Inferior parietal cortex (tissue), 1 donor: ENCODE data around the gene CCHCR1.

Source experiments
- DNase-seq: peaks from one replicate; pipeline ENCODE4 v3.0.0-alpha.2; 2016; ENCODE audit errors: extremely low spot score

The CCHCR1 gene

DNA sequence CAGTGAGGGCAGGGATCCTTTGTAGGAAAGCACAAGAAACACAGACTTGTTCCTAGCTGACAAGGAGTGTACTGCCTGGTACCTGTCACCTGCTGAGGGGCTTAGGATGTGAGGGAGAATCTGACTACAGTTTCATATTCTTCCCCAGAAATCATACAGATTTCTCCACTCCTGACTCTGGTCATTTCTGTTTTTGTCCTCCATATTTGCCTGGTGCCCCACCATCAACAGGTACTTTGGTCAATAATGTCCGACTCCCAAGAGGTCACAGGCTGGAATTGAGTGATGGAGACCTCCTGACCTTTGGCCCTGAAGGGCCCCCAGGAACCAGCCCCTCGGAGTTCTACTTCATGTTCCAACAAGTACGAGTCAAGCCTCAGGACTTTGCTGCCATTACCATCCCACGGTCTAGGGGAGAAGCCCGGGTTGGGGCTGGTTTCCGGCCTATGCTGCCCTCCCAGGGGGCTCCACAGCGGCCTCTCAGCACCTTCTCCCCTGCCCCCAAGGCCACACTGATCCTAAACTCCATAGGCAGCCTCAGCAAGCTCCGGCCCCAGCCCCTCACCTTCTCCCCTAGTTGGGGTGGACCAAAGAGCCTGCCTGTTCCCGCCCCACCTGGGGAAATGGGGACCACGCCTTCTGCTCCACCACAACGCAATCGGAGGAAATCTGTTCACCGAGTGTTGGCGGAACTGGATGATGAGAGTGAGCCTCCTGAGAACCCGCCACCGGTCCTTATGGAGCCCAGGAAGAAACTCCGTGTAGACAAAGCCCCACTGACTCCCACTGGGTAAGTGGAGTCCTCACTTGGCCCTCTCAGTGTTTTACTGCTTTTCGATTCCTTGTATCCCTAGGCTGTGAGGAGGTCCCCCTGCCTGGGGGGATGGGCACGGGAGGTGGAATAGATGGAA is 3.9 kb upstream of the CCHCR1 start:
- no peak for DNase-seq

DNA sequence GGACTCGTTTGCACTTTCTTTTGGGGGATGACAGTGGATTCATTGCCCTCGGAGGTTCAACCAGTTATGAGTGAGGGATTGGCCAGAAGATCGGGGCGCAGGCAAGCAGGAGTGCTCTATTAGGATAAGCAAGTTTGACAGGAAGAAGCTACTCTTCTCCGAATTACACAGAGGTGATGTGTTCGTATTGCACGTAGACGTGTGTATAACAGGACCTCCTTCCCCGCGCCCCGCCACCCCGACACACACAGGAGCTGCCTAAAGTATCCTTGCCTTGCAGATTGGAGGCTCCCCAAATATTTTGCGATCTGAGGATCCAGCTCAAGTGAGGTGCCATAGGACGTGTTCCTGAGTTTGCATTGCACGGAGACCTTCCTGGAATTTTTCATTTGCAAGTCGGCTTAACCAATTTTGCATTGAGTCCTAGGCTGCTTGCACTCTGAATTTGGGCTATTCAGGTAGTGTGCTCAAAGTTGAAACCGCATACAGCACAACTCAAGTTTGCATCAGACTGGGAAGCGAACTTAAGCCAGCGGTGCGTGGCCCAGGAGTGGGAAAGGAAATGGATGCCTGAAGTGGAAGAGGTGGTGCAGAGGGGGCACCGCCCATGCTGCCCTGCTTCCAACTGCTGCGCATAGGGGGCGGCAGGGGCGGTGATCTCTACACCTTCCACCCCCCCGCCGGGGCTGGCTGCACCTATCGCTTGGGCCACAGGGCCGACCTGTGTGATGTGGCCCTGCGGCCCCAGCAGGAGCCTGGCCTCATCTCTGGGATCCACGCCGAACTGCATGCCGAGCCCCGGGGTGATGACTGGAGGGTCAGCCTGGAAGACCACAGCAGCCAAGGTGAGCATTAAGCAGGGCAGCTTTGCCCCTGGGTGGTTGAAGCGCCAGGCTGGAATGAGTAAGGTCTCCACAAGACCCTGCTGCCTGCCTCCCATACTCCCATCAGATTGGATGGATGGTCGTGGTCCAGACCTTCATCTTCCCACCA is 1.6 kb upstream of the CCHCR1 start:
- DNase-seq: no peak

DNA sequence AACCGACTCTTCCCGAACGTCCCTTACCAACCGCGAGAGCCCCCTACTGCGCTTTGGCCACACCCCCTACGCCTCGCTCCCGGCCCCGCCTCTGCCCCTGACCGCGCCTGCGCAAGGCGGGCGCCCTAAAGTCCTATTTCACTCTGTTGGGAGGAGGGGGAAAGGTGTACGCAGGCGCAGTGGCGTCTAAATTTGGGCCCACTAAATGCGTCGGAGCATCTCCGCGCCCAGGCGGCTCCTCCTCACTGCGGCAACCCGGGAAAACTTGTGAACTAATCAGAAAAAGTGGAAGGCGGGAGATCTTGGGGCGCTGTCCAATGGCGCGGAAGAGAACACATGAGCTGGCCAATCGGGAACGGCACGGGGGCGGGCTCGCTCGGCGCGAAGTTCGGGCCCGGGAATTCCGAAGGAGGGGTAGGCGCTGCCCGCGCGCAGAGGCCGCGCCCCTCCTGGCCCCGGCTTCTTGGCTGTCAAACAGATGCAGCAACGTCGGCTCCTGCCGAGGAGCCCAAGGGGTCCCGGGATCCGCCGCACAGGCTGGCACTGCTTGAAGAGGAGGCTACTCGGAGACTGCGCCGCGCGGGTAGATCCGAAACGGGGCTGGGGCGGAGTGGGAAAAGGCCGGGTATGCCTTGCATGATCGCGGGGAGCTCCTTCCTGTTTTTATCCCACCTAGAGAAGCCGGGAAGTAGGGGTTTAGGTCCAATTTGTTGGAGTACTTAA is 699 bp upstream of the CCHCR1 start, which contains the start of gene TCF19:
TSS of gene TCF19 (plus strand) at position 450 of the 723 bp plus-strand sequence. CDS start 881 bp downstream, outside the sequence.
- peak; percentile 98 for DNase-seq

DNA sequence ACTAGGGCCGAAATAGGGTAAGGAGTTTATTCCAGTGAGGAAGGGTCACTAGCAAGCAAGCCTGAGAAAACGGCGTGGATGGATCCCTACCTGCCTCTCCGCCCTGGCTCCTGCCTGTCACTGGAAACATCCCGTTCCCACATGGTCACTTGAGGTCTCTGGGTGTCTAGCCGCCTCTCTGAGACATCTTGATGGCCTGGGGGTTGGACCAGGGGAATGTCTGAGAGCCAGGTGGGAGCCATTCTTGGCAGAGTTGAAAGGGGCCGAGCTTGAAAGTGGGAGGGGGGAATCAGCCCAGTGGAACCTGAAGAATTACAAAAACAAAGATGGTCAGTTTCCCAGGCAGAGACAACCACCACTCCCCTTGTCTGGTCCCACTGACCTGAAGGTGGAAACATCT is 961 bp downstream of the CCHCR1 start:
- no peak for DNase-seq

DNA sequence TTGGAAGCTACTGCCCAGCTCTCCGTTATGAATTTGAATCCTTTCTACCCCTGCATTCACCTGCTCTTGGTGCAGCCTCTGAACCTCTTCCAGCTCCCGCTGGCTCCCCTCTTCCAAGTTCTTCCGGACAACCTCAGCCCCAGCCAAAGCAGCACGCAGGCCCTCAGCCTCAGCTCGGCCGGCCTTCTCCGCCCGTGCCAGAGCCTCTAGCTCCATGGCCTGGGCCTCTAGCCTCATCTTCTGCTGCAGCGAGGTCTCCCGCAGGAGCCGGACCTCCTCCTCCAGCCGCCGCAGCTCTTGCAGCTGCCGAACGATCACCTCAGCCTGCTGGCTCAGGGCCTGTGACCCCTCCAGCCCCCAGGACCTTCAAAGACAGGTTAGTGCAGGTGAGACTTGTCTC is 3.2 kb downstream of the CCHCR1 start:
- DNase-seq: no peak

DNA sequence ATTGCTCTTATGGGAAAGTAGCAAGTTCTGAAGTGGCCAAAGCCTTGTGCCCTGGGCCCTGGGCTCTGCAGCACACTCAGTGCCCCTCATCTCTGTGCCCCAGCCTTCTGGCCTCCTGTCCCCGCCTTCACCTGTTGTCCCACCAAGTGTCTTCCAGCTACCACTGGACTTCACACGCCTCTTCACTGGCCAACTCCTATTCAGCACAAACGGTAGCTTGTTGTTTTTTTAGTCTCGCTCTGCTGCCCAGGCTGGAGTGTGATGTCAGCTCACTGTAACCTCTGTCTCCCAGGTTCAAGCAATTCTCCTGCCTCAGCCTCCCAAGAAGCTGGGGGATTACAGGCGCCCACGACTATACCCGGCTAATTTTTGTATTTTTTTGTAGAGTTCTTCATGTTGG is 4.8 kb downstream of the CCHCR1 start:
- no peak for DNase-seq

DNA sequence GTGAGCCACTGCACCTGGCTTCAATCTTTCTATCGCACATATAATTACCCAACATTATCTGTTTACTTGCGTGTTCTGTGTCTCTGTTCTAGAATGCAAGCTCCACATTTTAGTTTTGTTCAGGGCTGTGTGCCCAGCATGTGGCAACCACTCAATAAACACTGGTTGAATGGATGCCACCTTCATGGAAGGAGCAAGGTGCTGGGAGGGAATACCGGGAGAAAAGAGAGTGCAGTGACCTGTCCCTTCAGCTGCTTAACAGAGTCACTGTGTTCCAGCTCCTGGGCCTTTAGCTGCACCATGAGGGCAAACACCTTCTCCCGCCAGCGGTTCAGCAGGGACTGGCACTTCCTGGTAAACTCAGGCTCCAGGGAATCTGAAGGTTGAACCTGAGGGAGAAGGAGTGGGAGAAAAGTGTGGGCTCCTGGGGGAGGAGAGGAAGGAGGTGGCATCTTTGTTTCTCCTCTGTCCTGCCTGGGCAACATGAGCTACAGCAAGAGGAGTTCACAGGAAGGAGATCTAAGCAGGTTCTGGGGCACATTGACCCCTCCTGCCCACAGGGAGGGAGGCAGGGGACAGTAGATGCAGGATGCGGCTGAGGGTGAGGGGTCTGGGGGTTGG is 7.7 kb downstream of the CCHCR1 start:
- no peak for DNase-seq

DNA sequence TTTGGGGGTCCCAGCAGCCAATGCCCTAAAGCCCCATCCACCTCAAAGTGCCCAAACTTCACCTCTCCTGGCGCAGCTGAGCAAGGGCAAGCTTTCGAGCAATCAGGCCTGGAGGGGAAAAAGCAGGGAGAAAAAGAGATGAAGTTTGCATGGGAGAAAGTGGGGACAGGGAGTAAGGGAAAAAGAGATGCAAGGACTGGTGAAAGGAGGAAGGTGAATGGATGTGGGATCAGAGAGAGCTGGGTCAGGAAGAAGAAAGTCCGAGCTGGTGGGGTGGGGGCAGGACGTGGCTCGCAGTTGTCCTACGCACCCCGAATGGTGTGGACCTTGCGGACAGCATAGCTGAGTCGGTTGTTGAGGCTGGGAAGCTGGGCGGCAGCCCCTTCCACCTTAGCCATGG is 12.2 kb downstream of the CCHCR1 start:
- no peak for DNase-seq

DNA sequence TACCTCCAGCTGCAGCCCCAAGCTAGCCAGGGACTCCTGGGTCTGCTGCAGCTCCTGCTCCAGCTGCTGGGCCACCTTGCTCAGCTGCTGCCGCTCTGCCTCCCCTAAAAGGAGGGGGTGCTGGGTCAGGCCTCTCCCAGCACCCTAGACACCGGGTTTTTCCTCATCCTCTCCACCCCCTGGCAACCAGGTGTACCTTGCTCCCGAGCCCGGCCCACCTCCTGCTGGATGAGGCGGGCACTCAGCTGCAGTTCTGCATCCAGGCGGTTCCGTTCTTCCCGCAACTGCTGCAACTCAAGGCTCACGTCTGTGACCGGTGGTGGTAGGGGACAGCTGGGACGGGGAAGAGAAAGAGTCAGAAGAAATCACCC is 12.6 kb downstream of the CCHCR1 start:
- DNase-seq: no peak

DNA sequence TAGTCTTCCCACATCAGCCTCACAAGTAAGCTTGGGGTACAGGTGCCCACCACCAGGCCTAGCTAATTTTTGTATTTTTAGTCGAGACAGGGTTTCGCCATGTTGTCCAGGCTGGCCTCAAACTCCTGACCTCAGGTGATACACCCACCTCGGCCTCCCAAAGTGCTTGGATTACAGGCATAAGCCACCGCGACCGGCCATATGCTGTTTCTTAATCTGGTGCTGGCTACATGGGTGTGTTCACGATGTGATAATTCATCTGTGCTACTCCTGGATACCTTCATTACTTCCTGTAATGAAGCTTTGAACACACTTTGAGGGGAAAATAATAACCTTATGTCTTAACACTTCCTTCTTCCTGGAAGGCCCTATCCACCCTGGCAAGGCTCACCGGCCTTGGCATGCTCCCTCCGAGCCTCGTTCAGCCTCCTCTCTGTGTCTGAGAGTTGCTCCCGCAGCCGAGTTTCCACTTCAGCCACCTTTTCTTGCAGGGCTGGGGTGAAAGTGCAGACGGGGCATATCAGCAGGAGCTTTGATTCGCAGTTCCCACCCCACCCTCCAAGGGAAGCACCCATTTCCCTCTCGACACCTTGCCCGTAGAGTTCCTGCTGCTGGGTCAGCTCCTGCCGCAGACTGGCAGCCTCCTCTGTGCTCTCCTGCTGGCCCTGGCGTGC is 13.2 kb downstream of the CCHCR1 start:
- no peak for DNase-seq

DNA sequence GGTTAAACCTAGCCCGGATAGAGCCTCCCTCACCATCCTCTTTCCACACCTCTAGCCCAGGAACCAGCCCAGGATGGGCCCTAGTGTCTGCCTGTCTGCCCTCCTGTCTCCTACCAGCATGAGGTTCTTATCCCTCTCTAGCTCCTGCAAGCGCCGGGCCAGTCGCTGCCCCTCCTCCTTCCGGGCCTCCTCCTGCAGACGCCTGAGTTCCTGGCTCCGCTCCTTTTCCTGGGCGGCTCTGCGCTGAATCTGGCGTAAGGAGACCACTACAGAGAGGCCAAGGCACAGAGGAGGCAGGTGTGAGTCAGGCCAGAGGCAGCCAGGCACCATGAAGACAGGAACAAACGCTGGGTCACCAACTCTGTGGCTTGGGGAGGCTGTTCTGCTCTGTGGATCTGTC is 14.5 kb downstream of the CCHCR1 start:
- DNase-seq: no peak

DNA sequence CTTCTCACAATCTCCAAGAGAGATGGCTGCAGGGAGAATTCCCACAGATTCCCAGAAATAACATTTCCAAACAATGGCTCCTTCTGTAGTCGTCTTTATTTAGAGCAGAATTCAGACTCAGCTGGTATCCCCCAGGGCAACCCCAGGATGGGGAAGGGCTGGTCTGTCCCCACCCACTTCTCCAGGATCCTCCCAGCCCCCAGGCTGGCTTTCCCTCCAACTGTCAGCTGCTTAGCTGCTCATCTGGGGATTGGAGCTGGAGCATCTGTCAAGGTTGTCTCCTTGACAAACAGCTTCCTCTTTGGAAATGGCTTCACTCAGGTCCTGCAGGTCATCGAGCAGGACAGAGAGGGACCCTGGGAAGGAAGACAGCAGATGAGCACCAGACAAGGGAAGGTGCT is 15.2 kb downstream of the CCHCR1 start:
- no peak for DNase-seq

DNA sequence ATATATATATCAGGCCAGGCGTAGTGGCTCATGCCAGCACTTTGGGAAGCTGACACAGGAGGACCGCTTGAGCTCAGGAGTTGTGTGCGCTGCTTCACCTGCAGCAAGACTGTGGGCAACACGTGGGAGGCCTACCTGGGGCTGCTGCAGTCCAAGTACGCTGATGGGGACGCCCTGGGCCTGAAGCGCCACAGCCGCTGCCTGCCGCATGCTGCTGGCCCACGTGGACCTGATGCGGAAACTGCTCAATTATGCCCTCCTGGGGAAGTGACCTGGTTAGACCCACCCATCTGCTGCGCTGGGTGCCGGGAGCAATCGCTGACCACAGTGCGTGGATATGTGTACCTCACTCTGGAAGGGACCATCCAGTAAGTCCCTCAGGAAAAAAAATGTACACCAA is 17.0 kb downstream of the CCHCR1 start:
- no peak for DNase-seq

DNA sequence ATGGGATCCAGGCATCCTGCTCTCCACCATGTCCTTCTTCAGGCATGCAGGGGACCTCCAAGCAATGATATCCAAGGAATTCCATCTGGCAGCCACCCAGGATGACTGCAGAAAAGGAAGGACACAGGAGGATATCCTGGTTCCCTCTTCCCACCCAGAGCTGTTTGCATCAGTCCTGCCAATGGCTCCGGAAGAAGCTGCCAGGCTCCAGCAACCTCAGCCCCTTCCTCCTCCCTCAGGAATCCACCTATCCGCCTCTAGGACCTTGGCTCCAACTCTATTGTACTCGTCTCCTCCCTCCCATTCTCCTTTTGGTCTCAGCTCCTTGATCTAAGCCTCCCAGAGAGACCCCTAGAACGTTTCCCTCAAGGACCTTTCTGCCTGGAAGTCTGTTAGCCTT is 18.0 kb downstream of the CCHCR1 start:
- no peak for DNase-seq

DNA sequence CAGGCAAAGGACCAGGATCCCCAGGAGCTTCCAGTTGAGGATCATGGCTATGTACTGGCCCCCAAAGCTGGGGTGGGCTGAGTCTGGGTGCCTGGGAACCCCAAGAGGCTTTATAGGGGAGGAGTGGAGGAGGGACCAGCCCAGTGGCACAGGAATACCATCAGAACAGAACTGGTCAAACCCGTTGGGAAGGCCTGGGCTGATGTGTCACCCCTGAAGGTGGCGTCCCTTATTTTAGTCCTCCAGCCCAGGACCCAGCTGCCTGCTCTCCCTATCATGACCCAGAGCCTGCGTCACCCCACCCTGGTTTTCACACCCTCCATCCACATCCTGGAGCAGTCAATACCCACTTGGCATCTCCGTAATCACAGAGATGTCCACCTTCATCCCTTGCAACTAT is 18.6 kb downstream of the CCHCR1 start, which contains the start of gene PSORS1C2:
TSS of gene PSORS1C2 (minus strand) at position 85 of the 400 bp plus-strand sequence. CDS start at position 45, 40 bp downstream.
- DNase-seq: no peak

DNA sequence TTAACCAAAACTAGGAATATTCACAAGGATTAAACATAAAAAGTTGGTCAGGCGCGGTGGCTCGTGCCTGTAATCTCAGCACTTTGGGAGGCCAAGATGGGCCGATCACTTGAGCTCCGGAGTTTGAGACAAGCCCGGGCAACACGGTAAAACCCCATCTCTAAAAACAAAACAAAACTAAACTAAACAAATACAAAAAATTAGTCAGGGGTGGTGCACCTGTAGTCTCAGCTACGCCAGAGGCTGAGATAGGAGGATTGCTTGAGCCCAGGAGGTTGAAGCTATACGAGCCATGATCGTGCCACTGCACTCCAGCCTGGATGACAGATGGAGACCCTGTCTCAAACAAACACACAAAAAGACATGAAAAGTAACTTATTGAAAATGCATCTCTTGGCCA is 21.9 kb downstream of the CCHCR1 start:
- DNase-seq: no peak

DNA sequence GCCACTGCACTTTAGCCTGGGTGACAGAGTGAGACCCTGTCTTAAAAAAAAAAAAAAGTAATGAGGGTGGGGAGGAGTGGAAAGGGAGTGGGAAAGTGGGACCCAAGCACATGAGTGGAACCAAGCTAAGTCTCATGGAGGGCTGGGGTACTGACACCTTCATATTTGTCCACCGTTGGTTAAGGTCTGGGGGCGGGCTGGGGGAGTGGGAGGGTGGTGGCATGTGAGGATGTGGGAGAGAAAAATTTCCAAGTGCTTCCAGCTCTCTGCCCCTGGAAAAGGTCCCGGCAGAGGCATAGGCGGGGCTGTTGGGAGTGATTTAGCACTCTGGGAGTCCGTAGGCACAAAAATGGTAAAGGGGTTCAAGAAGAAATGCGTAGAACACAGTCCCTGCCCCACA is 24.8 kb downstream of the CCHCR1 start:
- DNase-seq: no peak

DNA sequence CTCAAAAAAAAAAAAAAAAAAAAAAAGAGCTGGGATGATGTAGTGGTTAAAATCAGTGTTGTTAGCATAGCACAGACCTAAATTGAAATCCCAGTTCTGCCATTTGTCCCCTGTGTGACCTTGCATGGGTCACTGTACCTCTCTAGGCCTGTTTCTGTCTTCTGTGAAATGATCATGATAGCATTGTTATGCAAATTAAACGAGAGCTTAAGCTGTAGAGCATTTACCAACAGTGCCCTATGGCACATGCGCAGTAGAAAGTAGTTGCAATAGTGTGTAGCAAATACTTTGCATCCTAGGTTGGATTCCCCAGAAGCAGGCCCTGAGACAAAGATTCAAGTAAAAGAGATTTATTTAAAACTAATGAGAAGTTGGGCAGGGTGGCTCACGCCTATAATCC is 26.0 kb downstream of the CCHCR1 start:
- DNase-seq: no peak

DNA sequence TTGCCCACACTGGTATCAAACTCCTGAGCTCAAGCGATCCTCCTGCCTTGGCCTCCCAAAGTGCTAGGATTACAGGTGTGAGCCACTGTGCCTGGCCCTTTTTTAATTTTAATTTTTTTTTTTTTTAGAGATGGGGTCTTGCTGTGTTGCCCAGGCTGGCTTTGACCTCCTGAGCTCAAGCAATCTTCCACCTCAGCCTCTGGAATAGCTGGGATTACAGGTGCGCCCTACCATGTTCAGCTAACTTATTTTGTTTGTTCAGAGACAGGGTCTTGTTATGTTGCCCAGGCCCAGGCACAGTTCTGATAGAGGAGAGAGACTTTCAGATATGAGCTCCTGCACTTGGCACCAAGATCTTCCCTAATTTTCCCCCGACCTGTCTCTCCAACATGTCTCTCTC is 26.9 kb downstream of the CCHCR1 start:
- no peak for DNase-seq

DNA sequence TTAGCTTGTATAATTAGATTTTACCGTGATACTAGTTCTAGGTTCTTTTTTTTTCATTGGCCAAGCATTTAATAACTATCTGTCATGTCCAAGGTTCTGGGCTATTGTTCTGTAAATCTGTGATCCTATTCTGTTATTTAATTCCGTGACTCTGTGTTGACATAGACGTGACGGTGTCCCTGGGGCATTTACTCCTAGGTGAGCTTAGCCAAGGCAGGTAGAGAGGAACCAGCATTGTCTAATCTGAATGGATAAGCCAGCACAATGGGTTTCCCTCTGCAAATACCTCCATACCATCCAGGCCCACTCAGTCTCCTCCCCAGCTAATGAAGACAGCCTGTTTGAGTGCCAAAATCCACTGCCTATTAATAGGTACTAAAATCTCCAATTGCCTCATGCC is 28.5 kb downstream of the CCHCR1 start:
- no peak for DNase-seq
